NB4 (cell line): ENCODE data around the gene ATPAF2.

Source experiments
- CTCF ChIP-seq: IDR thresholded peaks from one replicate; pipeline ENCODE4 v1.5.1; 2012; ENCODE audit warnings: low read depth, low read length
- POLR2A ChIP-seq: IDR thresholded peaks from 2 replicates; pipeline ENCODE4 v1.6.1; 2011; ENCODE audit warnings: mild to moderate bottlenecking; ENCODE audit not compliant: insufficient read length; ENCODE audit errors: extremely low read depth
- TF ChIP-seq, protein P1 (sequence below): IDR thresholded peaks from 2 replicates; pipeline ENCODE4 v1.6.1; 2011; ENCODE audit warnings: low read depth, low read length

DNA sequence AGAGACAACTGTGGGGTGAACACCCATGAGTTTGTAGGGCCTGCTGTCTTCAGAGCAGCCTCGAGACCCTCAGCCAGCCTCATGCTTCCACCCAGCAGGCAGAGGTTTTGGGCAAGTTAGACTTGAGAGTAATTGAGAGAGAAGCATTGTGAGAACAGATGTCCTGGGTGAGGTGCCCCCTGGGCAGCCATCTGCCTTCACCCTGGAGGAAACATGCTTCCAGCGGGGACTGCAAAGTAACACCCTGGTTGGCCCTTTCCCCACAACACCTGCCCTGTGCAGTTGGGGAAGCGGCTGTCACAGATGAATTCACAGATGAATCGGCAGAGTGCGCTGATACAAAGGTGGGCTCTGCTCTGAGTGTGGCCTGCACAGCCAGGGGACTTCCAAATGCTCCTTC lies 23.4 kb downstream of the ATPAF2 start:
- TF ChIP-seq CTCF, result no peak
- no peak for TF ChIP-seq POLR2A
- TF ChIP-seq, protein P1, sequence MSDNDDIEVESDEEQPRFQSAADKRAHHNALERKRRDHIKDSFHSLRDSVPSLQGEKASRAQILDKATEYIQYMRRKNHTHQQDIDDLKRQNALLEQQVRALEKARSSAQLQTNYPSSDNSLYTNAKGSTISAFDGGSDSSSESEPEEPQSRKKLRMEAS, result no peak
